Kasumi-1 (cell line): ENCODE data around the gene DDIT4.
"Not testable (repeated sequence)": the region's sequence is repeated elsewhere in the genome, so short reads cannot be mapped to it uniquely, and the experiment has no call there.

Experiments
- DNase-seq, 2 experiments: peaks; one replicate each; lab custom pipeline; 2025; lab: John Stamatoyannopoulos, UW

Gene DDIT4

GRCh38 chr10:72273410-72274212 lies at the start of gene DDIT4:
DDIT4 (plus strand) TSS chr10:72273924; CDS start chr10:72274217, 293 bp downstream.
- peak; percentile 99 to 100 for DNase-seq

GRCh38 chr10:72224191-72224590 lies 49.5 kb upstream of the DDIT4 start:
- not testable (repeated sequence) for DNase-seq

- no peak for DNase-seq
Measured at GRCh38 chr10:72226418-72227027, 47.2 kb upstream of the DDIT4 start.

GRCh38 chr10:72227826-72228225 lies 45.9 kb upstream of the DDIT4 start:
- DNase-seq: no peak

- DNase-seq: no peak
Measured at GRCh38 chr10:72228318-72228751, 45.4 kb upstream of the DDIT4 start.

- DNase-seq: no peak
Measured at GRCh38 chr10:72229261-72230251, 44.2 kb upstream of the DDIT4 start.

- no peak for DNase-seq
Measured at GRCh38 chr10:72233621-72234020, 40.1 kb upstream of the DDIT4 start.

- DNase-seq: no peak
Measured at GRCh38 chr10:72234560-72235095, 39.1 kb upstream of the DDIT4 start.

- DNase-seq: no peak
Measured at GRCh38 chr10:72235544-72236279, 38.0 kb upstream of the DDIT4 start.

- DNase-seq: no peak
Measured at GRCh38 chr10:72238392-72239175, 35.1 kb upstream of the DDIT4 start.

- DNase-seq: no peak
Measured at GRCh38 chr10:72239409-72239808, 34.3 kb upstream of the DDIT4 start.

- DNase-seq: no peak
Measured at GRCh38 chr10:72240371-72240770, 33.4 kb upstream of the DDIT4 start.

GRCh38 chr10:72241691-72242252 lies 32.0 kb upstream of the DDIT4 start:
- no peak for DNase-seq

GRCh38 chr10:72242675-72243074 lies 31.0 kb upstream of the DDIT4 start:
- DNase-seq: peak; percentile 56 to 71

GRCh38 chr10:72243822-72244437 lies 29.8 kb upstream of the DDIT4 start:
- DNase-seq: no peak

- no peak for DNase-seq
Measured at GRCh38 chr10:72244573-72245038, 29.1 kb upstream of the DDIT4 start.

- no peak for DNase-seq
Measured at GRCh38 chr10:72245949-72246525, 27.7 kb upstream of the DDIT4 start.

- DNase-seq: peak; percentile 95 to 96
Measured at GRCh38 chr10:72248468-72249151, 25.1 kb upstream of the DDIT4 start.
